T-helper 1 cell (primary cell): ENCODE results near the gene CELA1.
"Not testable (repeated sequence)": the region's sequence is repeated elsewhere in the genome, so short reads cannot be mapped to it uniquely, and the experiment has no call there.

Experiments
- DNase-seq, 5 donors: peaks; one replicate each; pipeline ENCODE4 v3.0.0-alpha.2; 2012 to 2020

The CELA1 gene

DNA sequence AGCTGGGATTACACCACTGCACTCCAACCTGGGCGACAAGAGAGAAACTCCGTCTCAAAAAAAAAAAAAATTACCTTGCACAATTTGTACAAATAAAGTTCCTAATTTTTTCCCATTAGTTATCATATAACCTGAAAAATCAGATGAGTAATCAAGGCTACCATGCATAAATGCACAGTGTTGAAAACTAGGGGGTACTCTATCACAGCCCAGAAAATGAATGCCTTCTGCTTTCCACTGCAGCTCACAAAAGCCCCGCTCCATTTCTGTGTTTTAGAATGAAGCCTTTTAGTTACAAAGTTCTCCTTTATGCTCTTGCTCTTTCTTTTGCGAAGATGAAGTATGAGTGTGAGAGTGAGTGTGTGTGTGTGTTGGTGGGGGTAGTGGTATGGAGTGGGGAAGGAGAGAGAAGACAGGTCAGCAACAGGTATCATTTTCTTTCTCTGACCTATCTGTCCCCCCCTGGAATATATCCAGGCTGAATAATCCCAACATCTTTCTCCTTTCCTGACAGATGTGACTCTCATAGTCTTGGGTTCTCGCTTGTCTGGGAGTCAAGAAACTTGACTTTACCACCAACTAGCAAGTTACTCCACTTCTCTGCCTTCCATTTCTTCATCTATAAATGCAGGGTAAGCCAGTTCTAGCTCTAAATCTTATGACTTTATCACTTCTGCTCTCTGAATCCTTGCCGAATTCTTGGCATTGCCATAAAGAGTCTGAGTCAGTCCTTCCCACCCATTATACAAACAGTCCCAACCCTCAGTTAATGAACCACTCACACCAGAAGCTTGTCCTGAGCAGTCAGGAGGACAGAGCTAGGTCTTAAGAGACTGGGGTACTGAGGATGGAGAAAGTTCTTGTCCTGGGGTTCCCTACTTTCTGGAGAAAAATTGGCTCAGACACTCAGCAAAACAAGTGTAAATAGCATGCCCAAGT, 38.6 kb downstream of the CELA1 start:
- DNase-seq = no peak

DNA sequence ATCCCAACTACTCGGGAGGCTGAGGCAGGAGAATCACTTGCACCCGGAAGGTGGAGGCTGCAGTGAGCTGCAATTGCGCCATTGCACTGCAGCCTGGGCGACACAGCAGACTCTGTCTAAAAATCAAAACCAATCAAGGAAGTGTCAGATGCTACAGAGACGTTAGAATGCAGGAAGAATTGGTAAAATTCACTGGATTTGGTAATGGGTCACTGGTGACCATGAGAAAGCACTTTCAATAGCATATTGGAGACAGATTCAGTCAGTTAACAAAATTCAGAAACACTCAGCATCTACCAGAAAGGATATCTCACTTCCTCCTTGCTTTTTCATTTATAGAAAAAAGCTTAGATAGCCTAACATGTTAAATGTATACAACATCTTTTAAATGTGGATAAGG, 40.0 kb downstream of the CELA1 start:
- DNase-seq = no peak

DNA sequence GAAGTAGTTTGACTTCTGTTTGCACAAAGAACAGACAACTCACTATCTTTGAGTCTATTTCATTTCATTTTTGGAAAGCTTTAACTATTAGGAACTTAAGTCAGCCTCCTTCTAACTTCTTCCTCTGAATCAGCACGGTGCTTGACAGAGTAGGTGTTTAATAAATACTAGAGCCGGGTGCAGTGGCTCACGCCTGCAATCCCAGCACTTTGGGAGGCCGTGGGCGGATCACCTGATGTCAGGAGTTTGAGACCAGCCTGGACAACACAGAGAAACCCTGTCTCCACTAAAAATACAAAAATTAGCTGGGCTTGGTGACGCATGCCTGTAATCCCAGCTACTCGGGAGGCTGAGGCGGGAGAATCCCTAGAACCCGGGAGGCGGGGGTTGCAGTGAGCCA, 45.7 kb downstream of the CELA1 start:
- DNase-seq = not testable (repeated sequence)

DNA sequence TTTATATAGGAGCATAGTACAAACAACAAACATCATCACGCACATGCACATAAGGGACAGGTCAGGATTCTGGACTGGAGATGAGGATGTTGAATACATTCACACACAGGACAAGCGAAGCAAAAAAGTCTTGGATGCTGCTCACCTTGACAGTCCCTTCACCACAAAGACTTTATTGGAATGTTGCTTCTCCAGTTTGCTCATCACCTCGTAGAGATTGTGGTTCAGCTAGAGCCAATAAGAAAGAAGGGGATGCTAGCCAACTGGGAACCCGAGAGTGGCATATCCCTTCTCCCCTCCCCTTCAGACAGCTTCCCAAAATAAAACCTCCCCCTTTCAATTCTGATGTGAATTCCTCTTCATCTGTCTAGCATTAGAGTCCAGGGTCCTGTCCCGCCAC, 50.8 kb downstream of the CELA1 start:
- no peak for DNase-seq

DNA sequence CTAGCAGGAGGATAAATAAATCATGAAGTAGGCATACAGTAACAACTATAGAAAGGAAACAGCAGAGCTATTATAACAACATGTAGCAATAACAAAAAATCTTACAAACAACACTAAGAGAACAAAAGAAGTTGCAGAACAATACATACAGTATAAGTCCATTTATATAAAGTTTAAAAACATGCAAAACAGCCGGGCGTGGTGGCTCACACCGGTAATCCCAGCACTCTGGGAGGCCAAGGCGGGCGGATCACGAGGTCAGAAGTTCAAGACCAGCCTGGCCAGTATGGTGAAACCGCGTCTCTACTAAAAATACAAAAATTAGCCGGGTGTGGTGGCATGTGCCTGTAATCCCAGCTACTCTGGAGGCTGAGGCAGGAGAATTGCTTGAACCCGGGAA, 52.4 kb downstream of the CELA1 start:
- not testable (repeated sequence) for DNase-seq

DNA sequence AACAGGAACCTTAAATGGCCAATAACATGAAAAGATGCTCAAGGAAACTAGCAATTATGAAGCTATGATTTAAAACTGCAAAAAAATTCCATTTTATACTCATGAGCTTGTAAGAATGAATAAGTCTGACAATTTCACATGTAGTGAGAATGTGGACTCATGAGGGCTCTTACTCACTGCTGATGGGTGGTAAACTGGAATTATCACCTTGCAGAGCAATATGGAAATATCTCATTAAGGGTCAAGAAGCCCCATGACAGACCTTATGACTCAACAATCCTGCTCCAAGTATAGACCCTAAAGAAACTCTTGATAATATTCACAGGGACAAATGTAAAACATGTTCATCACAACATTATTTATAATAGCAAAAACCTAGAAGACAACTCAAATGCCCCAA, 52.8 kb downstream of the CELA1 start:
- no peak for DNase-seq

DNA sequence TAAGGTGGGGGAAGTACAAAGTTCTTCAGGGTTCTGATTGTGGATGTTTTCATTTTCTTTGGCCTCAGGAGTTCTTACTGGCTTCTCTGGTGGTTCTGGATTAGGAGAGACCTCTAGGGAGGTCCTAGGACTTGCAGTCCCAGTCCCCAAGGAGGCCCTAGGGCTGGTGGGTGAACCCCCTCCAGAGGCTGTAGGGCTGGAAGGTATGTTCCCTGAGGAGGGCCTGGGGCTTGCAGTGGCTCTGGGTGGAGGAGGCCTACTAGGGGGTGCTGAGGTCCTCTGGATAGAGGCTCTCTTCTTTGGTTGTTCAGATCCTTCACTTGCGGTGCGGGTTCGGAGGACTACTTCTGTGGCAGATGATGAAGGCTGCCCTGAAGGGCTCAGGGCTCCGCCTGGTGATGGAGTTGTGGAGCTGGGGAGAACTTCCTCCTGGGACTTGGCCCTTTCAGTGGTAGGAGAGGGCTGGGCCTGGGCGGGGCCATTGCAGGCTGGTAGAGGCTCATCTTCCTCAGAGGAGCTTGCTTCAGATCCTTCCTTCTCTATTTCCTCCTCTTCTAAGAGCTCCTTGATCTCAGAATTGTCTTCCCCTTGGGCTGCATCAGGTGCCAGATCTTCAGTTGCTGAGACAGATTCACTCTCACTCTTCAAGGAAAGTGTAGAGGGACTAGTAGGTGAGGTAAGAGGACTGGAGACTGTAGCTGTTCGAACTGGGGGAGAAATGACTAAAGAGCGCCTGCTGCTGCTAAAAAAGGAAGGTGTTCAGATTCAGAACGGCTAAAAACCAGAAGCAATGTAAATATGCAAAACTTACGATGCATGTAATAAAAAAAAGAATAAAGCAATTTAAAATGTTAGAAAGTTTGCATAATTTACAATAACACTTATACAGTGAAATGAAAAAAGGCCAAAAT, 54.6 kb downstream of the CELA1 start:
- not testable (repeated sequence) for DNase-seq

DNA sequence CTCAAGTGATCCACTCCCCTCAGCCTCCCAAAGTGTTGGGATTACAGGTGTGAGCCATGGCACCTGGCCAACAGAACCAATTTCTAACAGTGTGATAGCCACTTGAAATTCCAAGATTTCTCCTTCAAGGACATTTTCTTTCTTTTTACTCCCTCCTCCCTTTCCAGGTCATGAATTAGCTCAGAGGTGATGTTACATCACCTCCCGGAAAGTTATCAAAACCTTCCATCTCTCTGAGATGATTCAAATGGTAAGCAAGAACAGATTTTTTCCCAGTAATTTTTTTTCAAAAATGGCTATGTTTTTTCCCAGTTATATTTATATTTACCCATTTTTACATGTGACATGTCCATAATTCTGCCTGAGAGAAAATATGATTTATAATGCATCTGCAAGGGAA, 60.6 kb downstream of the CELA1 start:
- DNase-seq = no peak

DNA sequence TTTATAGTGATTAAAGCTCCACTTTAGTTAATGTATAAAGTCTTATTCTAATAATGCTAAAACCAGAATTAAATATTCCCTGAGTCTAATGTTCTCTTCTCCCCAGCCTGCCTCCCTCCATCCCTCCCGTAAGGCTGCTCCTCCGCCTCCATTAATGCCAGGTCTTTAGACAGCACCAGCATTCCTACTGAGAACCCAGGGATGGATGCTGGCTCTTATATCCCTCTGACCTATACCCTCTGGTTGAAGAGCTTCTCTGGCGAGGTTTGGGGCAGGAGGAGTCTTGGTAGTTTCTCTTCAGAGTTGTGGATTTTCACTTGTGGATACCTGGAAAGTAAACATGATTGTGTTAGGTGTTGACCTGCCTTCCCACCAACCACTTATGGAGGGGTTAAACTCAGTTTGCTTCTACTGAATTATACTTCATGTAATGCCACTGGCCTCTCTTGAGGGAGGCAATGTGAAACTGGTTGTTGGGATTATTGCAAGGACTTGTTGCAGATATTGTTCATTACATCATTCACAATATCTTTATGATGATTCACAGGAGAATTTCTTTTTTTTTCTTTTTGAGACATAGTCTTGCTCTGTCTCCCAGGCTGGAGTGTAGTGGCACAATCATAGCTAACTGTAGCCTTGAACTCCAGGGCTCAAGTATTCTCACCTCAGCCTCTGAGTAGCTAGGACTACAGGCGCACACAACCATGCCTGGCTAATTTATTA, 65.1 kb downstream of the CELA1 start:
- DNase-seq = no peak
